ENCODE data around the gene MBD1.

MBD1 gene

DNA sequence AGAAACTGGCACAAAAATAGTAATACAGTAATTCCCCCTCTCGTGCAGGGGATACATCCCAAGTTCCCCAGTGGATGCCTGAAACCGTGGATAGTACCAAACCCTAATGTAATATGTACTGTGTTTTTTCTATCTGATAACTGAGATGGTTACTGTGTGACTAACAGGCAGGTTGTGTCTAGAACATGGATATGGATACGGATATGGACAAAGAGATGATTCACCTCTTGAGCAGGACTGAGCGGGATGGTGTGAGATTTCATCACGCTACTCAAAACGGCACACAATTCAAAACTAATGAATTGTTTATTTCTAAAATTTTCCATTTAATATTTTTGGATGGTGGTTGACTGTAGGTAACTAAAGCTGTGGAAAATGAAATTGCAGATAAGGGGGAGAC, 3.4 kb downstream of the MBD1 start:
- H3K4me1 ChIP-seq (ENCODE audit: control insufficient read depth in 1 of 2, insufficient read depth in 2 of 2, low read length in 2 of 2), result peaks cover 13% of the 10 kb centered on the region in 2 experiments
- peaks cover 52 to 54% of the 10 kb centered on the region in 2 experiments for H3K36me3 ChIP-seq (ENCODE audit: control insufficient read depth in 1 of 2, insufficient read depth in 2 of 2, low read length in 2 of 2)
- no peak overlapping the region for H3K23ac ChIP-seq (ENCODE audit: low read length)
- peak; percentile 36 to 78 for DNase-seq
- H3K79me2 ChIP-seq (ENCODE audit: control insufficient read depth, insufficient read depth, low read length, poor library complexity), result peaks cover 13% of the 10 kb centered on the region
- WGBS (ENCODE audit: extremely low coverage, insufficient coverage, insufficient read length), result no CpG with 5 or more reads among the region's 6 CpGs
- H2AFZ ChIP-seq (ENCODE audit: insufficient read depth, low read length, poor library complexity), result no peak overlapping the region
- peaks cover 6% of the 10 kb centered on the region for H3K9me3 ChIP-seq (ENCODE audit: insufficient read depth, low read depth, low read length)
- no peak overlapping the region for H3K18ac ChIP-seq (ENCODE audit: low read length)
- H2AK5ac ChIP-seq (ENCODE audit: low read length), result no peak overlapping the region
- no peak overlapping the region for H3K4me2 ChIP-seq (ENCODE audit: low read length)
- no peak overlapping the region for H3K4me3 ChIP-seq (ENCODE audit: low read depth, low read length)
- H2BK5ac ChIP-seq (ENCODE audit: low read depth, low read length, poor library complexity), result no peak overlapping the region
- no peak overlapping the region for H2BK120ac ChIP-seq (ENCODE audit: insufficient read depth, low read length, poor library complexity)
- H3K27ac ChIP-seq (ENCODE audit: low read depth, low read length), result no peak overlapping the region
- H3K9ac ChIP-seq (ENCODE audit: low read length), result no peak overlapping the region
- no peak overlapping the region for H3K14ac ChIP-seq (ENCODE audit: low read length)
- no peak overlapping the region for H4K8ac ChIP-seq (ENCODE audit: low read depth, low read length)
- H3K79me1 ChIP-seq (ENCODE audit: low read length), result peaks cover 9% of the 10 kb centered on the region
- H4K12ac ChIP-seq (ENCODE audit: low read depth, low read length), result no peak overlapping the region
- no peaks in the 10 kb centered on the region for H3K27me3 ChIP-seq (ENCODE audit: insufficient read depth, low read length)
- H3K4ac ChIP-seq (ENCODE audit: low read depth, low read length), result no peak overlapping the region
- H4K91ac ChIP-seq (ENCODE audit: low read depth, low read length), result no peak overlapping the region
- no peak overlapping the region for H2BK12ac ChIP-seq (ENCODE audit: low read length)

DNA sequence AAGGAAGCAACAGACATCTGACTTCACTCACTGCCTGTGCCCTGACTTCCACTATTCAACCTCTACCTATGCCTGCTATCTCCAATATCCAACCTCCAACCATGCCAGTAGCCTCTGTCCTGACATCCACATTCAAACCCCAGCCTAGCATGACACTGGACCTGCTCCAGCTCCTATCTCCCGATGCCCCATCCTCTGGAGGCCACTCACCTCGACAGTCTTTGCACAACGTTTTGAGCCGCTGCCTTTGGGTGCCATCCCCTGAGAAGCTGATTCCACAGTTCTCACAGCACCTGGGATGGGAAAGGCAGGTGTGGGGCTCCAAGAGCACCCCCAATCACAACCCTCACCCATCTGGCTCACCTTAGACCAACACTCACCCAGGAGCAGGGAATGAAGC, 4.9 kb downstream of the MBD1 start:
- no peak overlapping the region for H3K18ac ChIP-seq (ENCODE audit: low read length)
- H3K4ac ChIP-seq (ENCODE audit: low read depth, low read length), result no peak overlapping the region
- no CpG with 5 or more reads among the region's 4 CpGs for WGBS (ENCODE audit: extremely low coverage, insufficient coverage, insufficient read length)
- peaks cover 5% of the 10 kb centered on the region for H3K79me1 ChIP-seq (ENCODE audit: low read length)
- no peak overlapping the region for H2BK12ac ChIP-seq (ENCODE audit: low read length)
- H2BK5ac ChIP-seq (ENCODE audit: low read depth, low read length, poor library complexity), result no peak overlapping the region
- peaks cover 10% of the 10 kb centered on the region for H3K79me2 ChIP-seq (ENCODE audit: control insufficient read depth, insufficient read depth, low read length, poor library complexity)
- H3K4me2 ChIP-seq (ENCODE audit: low read length), result no peak overlapping the region
- H4K91ac ChIP-seq (ENCODE audit: low read depth, low read length), result no peak overlapping the region
- no peak overlapping the region for H2BK120ac ChIP-seq (ENCODE audit: insufficient read depth, low read length, poor library complexity)
- H3K4me1 ChIP-seq (ENCODE audit: control insufficient read depth in 1 of 2, insufficient read depth in 2 of 2, low read length in 2 of 2), result peaks cover 10% of the 10 kb centered on the region in 2 experiments
- H3K9me3 ChIP-seq (ENCODE audit: insufficient read depth, low read depth, low read length), result peaks cover 6% of the 10 kb centered on the region
- no peak overlapping the region for H3K27ac ChIP-seq (ENCODE audit: low read depth, low read length)
- no peak overlapping the region for H4K8ac ChIP-seq (ENCODE audit: low read depth, low read length)
- H3K14ac ChIP-seq (ENCODE audit: low read length), result no peak overlapping the region
- H3K27me3 ChIP-seq (ENCODE audit: insufficient read depth, low read length), result no peaks in the 10 kb centered on the region
- H2AK5ac ChIP-seq (ENCODE audit: low read length), result no peak overlapping the region
- H3K36me3 ChIP-seq (ENCODE audit: control insufficient read depth in 1 of 2, insufficient read depth in 2 of 2, low read length in 2 of 2), result peaks cover 55 to 58% of the 10 kb centered on the region in 2 experiments
- no peak overlapping the region for H3K4me3 ChIP-seq (ENCODE audit: low read depth, low read length)
- H3K23ac ChIP-seq (ENCODE audit: low read length), result no peak overlapping the region
- no peak overlapping the region for H4K12ac ChIP-seq (ENCODE audit: low read depth, low read length)
- H3K9ac ChIP-seq (ENCODE audit: low read length), result no peak overlapping the region
- H2AFZ ChIP-seq (ENCODE audit: insufficient read depth, low read length, poor library complexity), result no peak overlapping the region
- no peak for DNase-seq

DNA sequence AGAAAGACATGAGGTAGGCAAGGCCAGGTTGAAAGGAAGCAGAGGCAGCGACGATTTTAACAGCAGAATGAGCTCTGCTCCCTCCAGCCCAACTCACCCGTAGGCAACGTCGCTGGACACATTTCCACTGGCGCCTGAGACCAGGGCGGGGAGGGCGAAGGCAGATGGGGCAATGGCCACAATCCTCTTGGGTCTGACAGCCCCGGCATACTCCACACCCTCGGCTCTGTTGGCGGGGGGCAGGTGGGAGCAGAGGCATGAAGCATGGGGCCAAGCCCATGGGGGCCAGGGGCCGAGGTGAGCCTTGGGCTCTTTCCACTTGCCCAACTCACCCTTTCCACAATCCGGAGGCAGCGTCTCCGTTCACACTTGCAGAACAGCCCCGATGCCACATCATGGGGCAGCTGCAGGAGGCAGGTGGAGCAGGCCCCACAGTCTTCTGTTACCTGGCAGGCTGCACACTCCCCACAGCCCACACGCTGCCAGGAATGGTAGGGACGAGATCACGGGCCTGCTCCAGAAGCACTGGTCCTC, 5.8 kb downstream of the MBD1 start:
- Histone ChIP-seq H2BK120ac (ENCODE audit: insufficient read depth, low read length, poor library complexity) (no peak overlapping the region), H3K4me2 (ENCODE audit: low read length) (no peak overlapping the region), H4K8ac (ENCODE audit: low read depth, low read length) (no peak overlapping the region), H3K4me1 (ENCODE audit: control insufficient read depth in 1 of 2, insufficient read depth in 2 of 2, low read length in 2 of 2) (peaks cover 8% of the 10 kb centered on the region in 2 experiments), H2BK12ac (ENCODE audit: low read length) (no peak overlapping the region), H4K91ac (ENCODE audit: low read depth, low read length) (no peak overlapping the region), H3K27me3 (ENCODE audit: insufficient read depth, low read length) (no peaks in the 10 kb centered on the region), H3K4ac (ENCODE audit: low read depth, low read length) (no peak overlapping the region), H4K12ac (ENCODE audit: low read depth, low read length) (no peak overlapping the region), H2BK5ac (ENCODE audit: low read depth, low read length, poor library complexity) (no peak overlapping the region), H3K36me3 (ENCODE audit: control insufficient read depth in 1 of 2, insufficient read depth in 2 of 2, low read length in 2 of 2) (peaks cover 55 to 63% of the 10 kb centered on the region in 2 experiments), H3K79me2 (ENCODE audit: control insufficient read depth, insufficient read depth, low read length, poor library complexity) (peaks cover 4% of the 10 kb centered on the region), H3K9ac (ENCODE audit: low read length) (no peak overlapping the region), H3K9me3 (ENCODE audit: insufficient read depth, low read depth, low read length) (peaks cover 6% of the 10 kb centered on the region), H2AK5ac (ENCODE audit: low read length) (no peak overlapping the region), H3K27ac (ENCODE audit: low read depth, low read length) (no peak overlapping the region), H3K23ac (ENCODE audit: low read length) (no peak overlapping the region), H2AFZ (ENCODE audit: insufficient read depth, low read length, poor library complexity) (no peak overlapping the region), H3K14ac (ENCODE audit: low read length) (no peak overlapping the region), H3K79me1 (ENCODE audit: low read length) (no peaks in the 10 kb centered on the region), H3K18ac (ENCODE audit: low read length) (no peak overlapping the region), H3K4me3 (ENCODE audit: low read depth, low read length) (no peak overlapping the region)
- no CpG with 5 or more reads among the region's 19 CpGs for WGBS (ENCODE audit: extremely low coverage, insufficient coverage, insufficient read length)
- no peak for DNase-seq

DNA sequence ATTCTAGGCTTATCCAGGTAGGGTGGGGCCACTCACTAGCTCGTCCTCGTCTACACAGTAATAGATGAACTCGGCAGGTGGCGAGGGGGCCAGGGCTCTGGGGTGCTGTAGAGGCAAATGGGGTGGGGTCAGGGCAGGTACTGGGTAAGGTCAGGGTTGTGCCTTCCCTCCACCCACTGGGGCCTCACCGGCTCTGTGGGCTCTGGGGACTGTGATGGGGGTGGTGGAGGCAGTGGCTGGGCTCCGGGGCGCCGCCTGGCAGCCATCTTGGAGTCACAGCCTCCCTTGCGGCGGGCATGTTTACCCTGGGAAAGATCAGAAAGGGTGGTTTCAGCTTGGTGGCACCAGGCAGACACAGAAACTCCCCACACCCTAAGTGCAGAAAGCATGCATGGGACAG, 6.4 kb downstream of the MBD1 start:
- Histone ChIP-seq H4K91ac (ENCODE audit: low read depth, low read length) (no peak overlapping the region), H3K4me1 (ENCODE audit: control insufficient read depth in 1 of 2, insufficient read depth in 2 of 2, low read length in 2 of 2) (peaks cover 3% of the 10 kb centered on the region in 2 experiments), H3K23ac (ENCODE audit: low read length) (no peak overlapping the region), H3K9ac (ENCODE audit: low read length) (no peak overlapping the region), H2AFZ (ENCODE audit: insufficient read depth, low read length, poor library complexity) (no peak overlapping the region), H3K36me3 (ENCODE audit: control insufficient read depth in 1 of 2, insufficient read depth in 2 of 2, low read length in 2 of 2) (peaks cover 57 to 69% of the 10 kb centered on the region in 2 experiments), H3K27me3 (ENCODE audit: insufficient read depth, low read length) (no peaks in the 10 kb centered on the region), H3K18ac (ENCODE audit: low read length) (no peak overlapping the region), H3K4me2 (ENCODE audit: low read length) (no peak overlapping the region), H3K9me3 (ENCODE audit: insufficient read depth, low read depth, low read length) (peaks cover 6% of the 10 kb centered on the region), H3K4me3 (ENCODE audit: low read depth, low read length) (no peak overlapping the region), H4K8ac (ENCODE audit: low read depth, low read length) (no peak overlapping the region), H2BK12ac (ENCODE audit: low read length) (no peak overlapping the region), H3K4ac (ENCODE audit: low read depth, low read length) (no peak overlapping the region), H3K14ac (ENCODE audit: low read length) (no peak overlapping the region), H2AK5ac (ENCODE audit: low read length) (no peak overlapping the region), H3K79me2 (ENCODE audit: control insufficient read depth, insufficient read depth, low read length, poor library complexity) (no peaks in the 10 kb centered on the region), H2BK120ac (ENCODE audit: insufficient read depth, low read length, poor library complexity) (no peak overlapping the region), H3K79me1 (ENCODE audit: low read length) (no peaks in the 10 kb centered on the region), H4K12ac (ENCODE audit: low read depth, low read length) (no peak overlapping the region), H2BK5ac (ENCODE audit: low read depth, low read length, poor library complexity) (no peak overlapping the region), H3K27ac (ENCODE audit: low read depth, low read length) (no peak overlapping the region)
- DNase-seq, result no peak
- no CpG with 5 or more reads among the region's 10 CpGs for WGBS (ENCODE audit: extremely low coverage, insufficient coverage, insufficient read length)
